ENCODE measurements around the gene GRM8.

The GRM8 gene

DNA sequence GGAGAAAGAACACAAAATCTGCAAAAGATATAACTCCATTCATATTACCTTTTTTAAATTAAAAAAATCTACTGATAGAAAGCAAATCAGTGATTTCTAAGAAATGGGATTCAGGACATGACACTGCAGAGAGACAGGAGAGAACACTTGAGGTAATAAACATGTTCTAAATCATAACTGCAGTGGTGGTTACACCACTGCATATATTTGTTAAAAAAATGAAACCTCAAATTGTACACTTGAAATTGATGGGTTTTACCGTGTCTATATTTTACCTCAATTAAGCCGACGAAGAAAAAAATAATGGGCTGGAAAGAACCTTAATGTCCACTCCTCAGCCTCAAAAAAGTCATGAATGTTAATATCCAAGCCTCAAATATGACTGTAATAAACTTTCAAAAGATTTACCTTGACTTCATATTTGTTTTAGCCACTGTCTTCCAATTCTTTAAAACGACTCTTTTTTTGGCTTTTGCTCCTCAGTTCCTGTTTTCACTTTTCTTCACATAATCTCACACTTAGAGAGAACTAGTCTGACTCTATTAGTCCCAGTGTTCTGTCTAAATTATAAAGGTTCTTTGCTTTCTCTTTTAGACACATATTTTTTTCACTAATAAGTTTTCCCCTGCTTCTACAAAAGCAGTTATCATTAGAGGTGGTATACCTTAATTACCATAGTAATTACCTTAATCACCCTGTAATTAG is 502.4 kb downstream of the GRM8 start:
- TF ChIP-seq CTCF (IDR thresholded peaks at IDR 0.05; ENCODE audit: extremely low read depth, insufficient read depth, missing control alignments): no peak
- no peak for DNase-seq (ENCODE audit: low spot score)
- in situ Hi-C loops (cut with MboI; ENCODE audit: low pct_unique_long_range_greater_than_20kb, low sequenced_read_pairs, unreplicated experiment): no loop called here

GRCh38 chr7:126728967-126729366 is 523.8 kb downstream of the GRM8 start:
- no peak for TF ChIP-seq CTCF (IDR thresholded peaks at IDR 0.05; ENCODE audit: extremely low read depth, insufficient read depth, missing control alignments)
- in situ Hi-C loops (cut with MboI; ENCODE audit: low pct_unique_long_range_greater_than_20kb, low sequenced_read_pairs, unreplicated experiment): no loop called here
- DNase-seq (ENCODE audit: low spot score): no peak

DNA sequence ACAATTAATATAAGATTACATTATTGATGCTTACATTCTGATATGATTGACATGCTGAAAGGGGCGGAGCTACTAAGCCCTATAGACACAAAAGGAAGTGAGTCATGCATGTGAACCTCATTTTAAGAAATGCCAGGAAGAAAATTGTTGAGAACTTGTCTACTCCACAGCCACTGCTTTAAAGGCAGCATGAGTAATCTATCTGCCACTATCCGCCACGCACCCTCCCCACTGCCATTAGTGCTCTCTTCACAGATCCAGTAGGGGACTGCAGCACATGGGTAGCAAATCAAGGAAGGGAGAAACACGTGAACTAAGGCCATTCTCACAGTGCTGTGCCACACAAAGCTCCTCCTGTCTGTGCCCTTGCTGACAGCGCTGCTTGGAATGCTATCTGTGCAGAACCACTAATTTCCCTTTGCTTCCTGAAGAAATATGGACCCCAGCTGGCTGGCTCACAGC is 524.8 kb downstream of the GRM8 start:
- DNase-seq (ENCODE audit: low spot score): no peak
- in situ Hi-C loops (cut with MboI; ENCODE audit: low pct_unique_long_range_greater_than_20kb, low sequenced_read_pairs, unreplicated experiment): no loop called here
- TF ChIP-seq CTCF (IDR thresholded peaks at IDR 0.05; ENCODE audit: extremely low read depth, insufficient read depth, missing control alignments): no peak

GRCh38 chr7:126723966-126724544 is 528.7 kb downstream of the GRM8 start:
- no peak for DNase-seq (ENCODE audit: low spot score)
- in situ Hi-C loops (cut with MboI; ENCODE audit: low pct_unique_long_range_greater_than_20kb, low sequenced_read_pairs, unreplicated experiment): no loop called here
- TF ChIP-seq CTCF (IDR thresholded peaks at IDR 0.05; ENCODE audit: extremely low read depth, insufficient read depth, missing control alignments): no peak

GRCh38 chr7:126720232-126720631 is 532.5 kb downstream of the GRM8 start:
- in situ Hi-C loops (cut with MboI; ENCODE audit: low pct_unique_long_range_greater_than_20kb, low sequenced_read_pairs, unreplicated experiment): no loop called here
- no peak for TF ChIP-seq CTCF (IDR thresholded peaks at IDR 0.05; ENCODE audit: extremely low read depth, insufficient read depth, missing control alignments)
- DNase-seq (ENCODE audit: low spot score): no peak

GRCh38 chr7:126718419-126718818 is 534.3 kb downstream of the GRM8 start:
- in situ Hi-C loops (cut with MboI; ENCODE audit: low pct_unique_long_range_greater_than_20kb, low sequenced_read_pairs, unreplicated experiment): no loop called here
- no peak for TF ChIP-seq CTCF (IDR thresholded peaks at IDR 0.05; ENCODE audit: extremely low read depth, insufficient read depth, missing control alignments)
- no peak for DNase-seq (ENCODE audit: low spot score)
